ENCODE results near the gene C5. TPM values are rescaled to one million over a fixed set of nuclear protein-coding genes. Genes with fewer than 3 reads are reported as not detected.
A peak's percentile ranks its signal among the peaks of the same experiment; 100 is the strongest.
"Not testable (repeated sequence)": the region's sequence is repeated elsewhere in the genome, so short reads cannot be mapped to it uniquely, and the experiment has no call there.

C5 gene
- total RNA-seq = 1 to 10 TPM in 1 of 2 experiments, under 1 TPM in 1; 0.99 to 1.6 TPM

GRCh38 chr9:121050128-121050988 is at the start of gene C5:
Gene C5 (minus strand): TSS chr9:121050275. CDS start chr9:121050246, 29 bp downstream.
- no peaks in the 10 kb centered on the region for H3K36me3 Mint-ChIP-seq (ENCODE audit: low read depth)
- CTCF ChIA-PET = interaction anchor here (0.9 to 2.5 kb wide), 3 partner anchors 10 to 71 kb away, joined by 3 to 19 read pairs (median 4); no protein-coding TSS in a partner anchor
- no peaks in the 10 kb centered on the region for H3K4me1 Mint-ChIP-seq (ENCODE audit: low read depth)

GRCh38 chr9:121098567-121099198 is 48.6 kb upstream of the C5 start:
- H3K9me3 Mint-ChIP-seq = peaks cover 16% of the 10 kb centered on the region
- no peak for DNase-seq
- no peak overlapping the region for H3K27ac Mint-ChIP-seq
- CTCF ChIA-PET = interaction anchor here (0.6 kb wide), 1 partner anchor 13 kb away, joined by 3 read pairs; no protein-coding TSS in a partner anchor
- H3K4me3 Mint-ChIP-seq = no peak overlapping the region
- H3K4me1 Mint-ChIP-seq (ENCODE audit: low read depth) = no peaks in the 10 kb centered on the region
- intact Hi-C loops (cut with micrococcal nuclease) = no loop called here
- H3K27me3 Mint-ChIP-seq (ENCODE audit: low read depth) = no peaks in the 10 kb centered on the region
- peaks cover 63% of the 10 kb centered on the region for H3K36me3 Mint-ChIP-seq (ENCODE audit: low read depth)

More at GRCh38 chr9:121050128-121050988, at the start of gene C5:
- Mint-ChIP-seq H3K27me3 (ENCODE audit: low read depth) (no peaks in the 10 kb centered on the region), H3K27ac (no peak within 1 kb of the TSS), H3K4me3 (no peak within 1 kb of the TSS), H3K9me3 (no peaks in the 10 kb centered on the region)
- intact Hi-C loops (cut with micrococcal nuclease) = no loop called here
- DNase-seq = no peak

- H3K36me3 Mint-ChIP-seq (ENCODE audit: low read depth) = peaks cover 56% of the 10 kb centered on the region
- DNase-seq = no peak
- H3K27me3 Mint-ChIP-seq (ENCODE audit: low read depth) = no peaks in the 10 kb centered on the region
- H3K27ac Mint-ChIP-seq = no peak overlapping the region
- intact Hi-C loops (cut with micrococcal nuclease) = no loop called here
- H3K4me1 Mint-ChIP-seq (ENCODE audit: low read depth) = no peaks in the 10 kb centered on the region
- CTCF ChIA-PET = no interaction called here
- no peak overlapping the region for H3K4me3 Mint-ChIP-seq
- H3K9me3 Mint-ChIP-seq = no peaks in the 10 kb centered on the region
Observed at GRCh38 chr9:121095057-121095456, 45.0 kb upstream of the C5 start.

DNA sequence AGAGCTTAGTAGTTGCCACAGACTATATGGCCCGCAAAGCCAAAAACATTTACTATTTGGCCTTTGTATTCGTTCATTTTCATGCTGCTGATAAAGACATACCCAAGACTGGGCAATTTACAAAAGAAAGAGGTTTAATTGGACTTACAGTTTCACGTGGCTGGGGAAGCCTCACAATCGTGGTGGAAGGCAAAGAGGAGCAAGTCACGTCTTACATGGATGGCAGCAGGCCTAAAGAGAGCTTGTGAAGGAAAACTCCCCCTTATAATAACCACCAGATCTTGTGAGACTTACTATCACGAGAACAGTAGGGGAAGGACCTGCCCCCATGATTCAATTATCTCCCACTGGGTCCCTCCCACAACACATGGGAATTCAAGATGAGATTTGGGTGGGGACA is 40.7 kb upstream of the C5 start:
- CTCF ChIA-PET = interaction anchor here (0.6 kb wide), 1 partner anchor 31 kb away, joined by 3 read pairs; no protein-coding TSS in a partner anchor
- Mint-ChIP-seq H3K4me1 (ENCODE audit: low read depth) (peaks cover 13% of the 10 kb centered on the region), H3K36me3 (ENCODE audit: low read depth) (peaks cover 48% of the 10 kb centered on the region)
- H3K27ac Mint-ChIP-seq; intact Hi-C loops (cut with micrococcal nuclease); H3K9me3 Mint-ChIP-seq; H3K27me3 Mint-ChIP-seq (ENCODE audit: low read depth); H3K4me3 Mint-ChIP-seq; DNase-seq: not testable (repeated sequence)

DNA sequence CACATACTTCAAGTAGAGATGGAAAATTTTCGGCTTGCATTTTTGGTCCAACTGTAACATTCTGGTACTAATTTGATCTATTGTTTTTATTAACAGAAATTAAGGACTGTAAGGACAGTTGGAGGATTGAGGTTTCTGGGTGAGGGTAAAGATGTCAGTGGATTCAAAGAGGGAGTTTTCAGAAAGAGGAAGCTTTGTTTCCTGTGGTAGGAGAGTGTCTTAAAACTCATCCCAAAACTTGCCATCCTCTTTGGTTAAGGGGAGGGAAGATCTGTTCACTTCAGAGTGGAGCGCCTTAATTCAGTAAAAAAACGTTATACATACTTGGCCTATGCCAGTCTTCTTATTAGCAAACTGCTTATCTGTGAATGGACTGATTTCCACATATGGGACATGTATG is 38.5 kb upstream of the C5 start:
- no peaks in the 10 kb centered on the region for H3K27me3 Mint-ChIP-seq (ENCODE audit: low read depth)
- no peak overlapping the region for H3K4me3 Mint-ChIP-seq
- CTCF ChIA-PET = interaction anchor here (0.6 to 1.6 kb wide), 4 partner anchors 28 to 172 kb away, joined by 3 read pairs; no protein-coding TSS in a partner anchor
- DNase-seq = no peak
- H3K27ac Mint-ChIP-seq = no peak overlapping the region
- H3K9me3 Mint-ChIP-seq = no peaks in the 10 kb centered on the region
- peaks cover 45% of the 10 kb centered on the region for H3K36me3 Mint-ChIP-seq (ENCODE audit: low read depth)
- intact Hi-C loops (cut with micrococcal nuclease) = no loop called here
- peaks cover 18% of the 10 kb centered on the region for H3K4me1 Mint-ChIP-seq (ENCODE audit: low read depth)

GRCh38 chr9:121085661-121086060 is 35.6 kb upstream of the C5 start:
- DNase-seq = no peak
- no peaks in the 10 kb centered on the region for H3K27me3 Mint-ChIP-seq (ENCODE audit: low read depth)
- H3K4me1 Mint-ChIP-seq (ENCODE audit: low read depth) = peaks cover 18% of the 10 kb centered on the region
- intact Hi-C loops (cut with micrococcal nuclease) = no loop called here
- H3K27ac Mint-ChIP-seq = no peak overlapping the region
- no peak overlapping the region for H3K4me3 Mint-ChIP-seq
- peaks cover 36% of the 10 kb centered on the region for H3K36me3 Mint-ChIP-seq (ENCODE audit: low read depth)
- H3K9me3 Mint-ChIP-seq = no peaks in the 10 kb centered on the region
- CTCF ChIA-PET = no interaction called here

DNA sequence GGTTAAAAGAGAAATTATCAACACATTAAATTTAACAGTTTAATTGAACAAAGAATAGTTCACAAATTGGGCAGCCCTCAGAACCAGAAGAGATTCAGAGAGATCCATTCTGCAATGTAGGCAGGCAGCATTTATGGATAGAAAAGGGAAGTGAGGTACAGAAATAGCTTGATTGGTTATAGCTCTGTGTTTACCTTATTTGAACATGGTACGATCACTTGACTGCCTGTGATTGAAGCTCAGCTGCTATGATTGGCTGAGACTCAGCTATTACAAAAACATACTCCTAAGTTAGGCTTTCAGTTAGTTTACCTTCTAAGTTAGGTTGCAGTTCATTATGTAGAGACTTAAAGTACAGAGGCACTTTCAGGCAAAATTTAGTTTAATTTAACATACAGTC is 32.0 kb upstream of the C5 start:
- Mint-ChIP-seq H3K27ac (no peak overlapping the region), H3K36me3 (ENCODE audit: low read depth) (peaks cover 29% of the 10 kb centered on the region), H3K4me1 (ENCODE audit: low read depth) (peaks cover 14% of the 10 kb centered on the region), H3K4me3 (no peak overlapping the region), H3K9me3 (no peaks in the 10 kb centered on the region), H3K27me3 (ENCODE audit: low read depth) (no peaks in the 10 kb centered on the region)
- no peak for DNase-seq
- CTCF ChIA-PET = interaction anchor here (1.3 to 2.1 kb wide), 2 partner anchors 11 to 22 kb away, joined by 6 to 7 read pairs; no protein-coding TSS in a partner anchor
- intact Hi-C loops (cut with micrococcal nuclease) = no loop called here

GRCh38 chr9:121075251-121076036 is 25.4 kb upstream of the C5 start:
- intact Hi-C loops (cut with micrococcal nuclease) = loop anchor here (1.0 to 10.0 kb wide), 5 partner anchors 94 to 461 kb away; partner anchors contain the start of gene TRAF1
- H3K4me1 Mint-ChIP-seq (ENCODE audit: low read depth) = peaks cover 47% of the 10 kb centered on the region

GRCh38 chr9:121074370-121075250 is 24.5 kb upstream of the C5 start, which contains the start of gene CNTRL:
Gene CNTRL (plus strand): TSS chr9:121074955. CDS start chr9:121088327, 13,372 bp downstream.
- DNase-seq = peak; percentile 98
- Mint-ChIP-seq H3K27ac (peak within 1 kb of the TSS; percentile 94), H3K27me3 (ENCODE audit: low read depth) (no peaks in the 10 kb centered on the region), H3K4me1 (ENCODE audit: low read depth) (peaks cover 47% of the 10 kb centered on the region), H3K9me3 (peaks cover 3% of the 10 kb centered on the region), H3K4me3 (peak within 1 kb of the TSS; percentile 100), H3K36me3 (ENCODE audit: low read depth) (peaks cover 2% of the 10 kb centered on the region)
- intact Hi-C loops (cut with micrococcal nuclease) = loop anchor here (1.0 to 10.0 kb wide), 13 partner anchors 47 to 494 kb away; partner anchors contain the start of genes CDK5RAP2, MEGF9, PHF19 and RAB14
- CTCF ChIA-PET = interaction anchor here (0.9 to 1.8 kb wide), 2 partner anchors 89 to 319 kb away, joined by 3 to 6 read pairs; no protein-coding TSS in a partner anchor

More at GRCh38 chr9:121075251-121076036, 25.4 kb upstream of the C5 start:
- Mint-ChIP-seq H3K9me3 (peaks cover 3% of the 10 kb centered on the region), H3K4me3 (peak overlapping the region; percentile 100), H3K27ac (peak overlapping the region; percentile 94), H3K27me3 (ENCODE audit: low read depth) (no peaks in the 10 kb centered on the region), H3K36me3 (ENCODE audit: low read depth) (peaks cover 8% of the 10 kb centered on the region)
- DNase-seq = peak; percentile 33
- CTCF ChIA-PET = interaction anchor here (0.8 to 1.8 kb wide), 4 partner anchors 15 to 320 kb away, joined by 3 to 6 read pairs (median 4); no protein-coding TSS in a partner anchor

- Mint-ChIP-seq H3K4me3 (peak overlapping the region; percentile 100), H3K9me3 (peaks cover 8% of the 10 kb centered on the region), H3K4me1 (ENCODE audit: low read depth) (peaks cover 45% of the 10 kb centered on the region), H3K36me3 (ENCODE audit: low read depth) (peaks cover 2% of the 10 kb centered on the region), H3K27ac (peak overlapping the region; percentile 11), H3K27me3 (ENCODE audit: low read depth) (no peaks in the 10 kb centered on the region)
- CTCF ChIA-PET = interaction anchor here (0.6 to 5.0 kb wide), 4 partner anchors 13 to 380 kb away, joined by 3 to 24 read pairs (median 4); no protein-coding TSS in a partner anchor
- intact Hi-C loops (cut with micrococcal nuclease) = loop anchor here (10.0 kb wide), 1 partner anchor 458 kb away; no protein-coding TSS in a partner anchor
- no peak for DNase-seq
Observed at GRCh38 chr9:121073038-121073437, 23.0 kb upstream of the C5 start.
